MM.1S (cell line): ENCODE data around the gene PLXNA4.

Source experiments
- DNase-seq: peaks from one replicate; pipeline ENCODE4 v3.0.0-alpha.2; 2015
- H2AFZ ChIP-seq: fragments of 300-600 bp; sonication (generic); 2 replicates; pipeline ENCODE4 v1.6.0; 2016; ENCODE audit warnings: antibody characterized with exemption, low read length
- H3F3A ChIP-seq: fragments of 300-600 bp; sonication (generic); 2 replicates; pipeline ENCODE4 v1.6.1; 2016; ENCODE audit warnings: mild to moderate bottlenecking, antibody characterized with exemption, low read length, moderate library complexity, mixed read lengths; ENCODE audit not compliant: insufficient read depth
- H3K27ac ChIP-seq: fragments of 300-600 bp; sonication (generic); 2 replicates; pipeline ENCODE4 v1.5.1; 2016; ENCODE audit warnings: mild to moderate bottlenecking, low read length
- H3K27me3 ChIP-seq: fragments of 300-600 bp; sonication (generic); replicated peaks from 2 replicates; pipeline ENCODE4 v1.6.0; 2016; ENCODE audit warnings: low read length; ENCODE audit not compliant: insufficient read depth
- H3K36me3 ChIP-seq: fragments of 300-600 bp; sonication (generic); replicated peaks from 2 replicates; pipeline ENCODE4 v1.6.1; 2016; ENCODE audit warnings: mild to moderate bottlenecking, low read length, mixed read lengths; ENCODE audit not compliant: insufficient read depth
- H3K4me1 ChIP-seq: fragments of 300-600 bp; sonication (generic); 2 replicates; pipeline ENCODE4 v1.6.1; 2016; ENCODE audit warnings: low read length, mixed read lengths
- H3K4me2 ChIP-seq: fragments of 300-600 bp; sonication (generic); 2 replicates; pipeline ENCODE4 v1.6.0; 2016; ENCODE audit warnings: low read depth, low read length
- H3K4me3 ChIP-seq: fragments of 300-600 bp; sonication (generic); 2 replicates; pipeline ENCODE4 v1.5.1; 2016; ENCODE audit warnings: low read length, mixed read lengths
- H3K79me2 ChIP-seq: fragments of 300-600 bp; sonication (generic); 2 replicates; pipeline ENCODE4 v1.6.1; 2016; ENCODE audit warnings: mixed run types, low read length, mixed read lengths
- H3K9ac ChIP-seq: fragments of 300-600 bp; sonication (generic); 2 replicates; pipeline ENCODE4 v1.6.1; 2016; ENCODE audit warnings: low read length, mixed read lengths
- H3K9me2 ChIP-seq: fragments of 300-600 bp; sonication (generic); replicated peaks from 2 replicates; pipeline ENCODE4 v1.6.1; 2016; ENCODE audit warnings: mild to moderate bottlenecking, low read length, mixed read lengths; ENCODE audit not compliant: insufficient read depth
- H3K9me3 ChIP-seq: fragments of 300-600 bp; sonication (generic); replicated peaks from 2 replicates; pipeline ENCODE4 v1.6.1; 2016; ENCODE audit warnings: mild to moderate bottlenecking, low read length, mixed read lengths; ENCODE audit not compliant: insufficient read depth
- H4K20me1 ChIP-seq: fragments of 300-600 bp; sonication (generic); 2 replicates; pipeline ENCODE4 v1.6.1; 2016; ENCODE audit warnings: mild to moderate bottlenecking, low read length, moderate library complexity, mixed read lengths; ENCODE audit not compliant: insufficient read depth
- EZH2 ChIP-seq: fragments of 300-600 bp; sonication (generic); optimal IDR thresholded peaks from 2 replicates; pipeline ENCODE3; 2017; ENCODE audit warnings: low read depth, mild to moderate bottlenecking, antibody characterized with exemption, low read length, mixed read lengths
- EZH2phosphoT487 ChIP-seq: fragments of 300-600 bp; sonication (generic); IDR thresholded peaks from 2 replicates; pipeline ENCODE4 v1.6.1; 2018; ENCODE audit warnings: antibody characterized with exemption, low read length
- TF ChIP-seq, protein P1 (sequence below): fragments of 300-600 bp; sonication (generic); IDR thresholded peaks from 2 replicates; pipeline ENCODE4 v1.5.1; 2016; ENCODE audit warnings: antibody characterized with exemption, low read length, mixed read lengths

Gene PLXNA4

GRCh38 chr7:132485600-132486273 lies 90.5 kb downstream of the PLXNA4 start:
- Histone ChIP-seq H3K27ac (no peak overlapping the region), H4K20me1 (no peaks in the 10 kb centered on the region), H3K9me3 (no peaks in the 10 kb centered on the region), H3K4me1 (no peaks in the 10 kb centered on the region), H2AFZ (no peak overlapping the region), H3K4me2 (no peak overlapping the region), H3K27me3 (no peaks in the 10 kb centered on the region), H3K36me3 (no peaks in the 10 kb centered on the region), H3K9me2 (no peaks in the 10 kb centered on the region), H3F3A (no peaks in the 10 kb centered on the region), H3K4me3 (no peak overlapping the region), H3K79me2 (no peaks in the 10 kb centered on the region), H3K9ac (no peak overlapping the region)
- DNase-seq: peak; percentile 36
- TF ChIP-seq, protein P1, sequence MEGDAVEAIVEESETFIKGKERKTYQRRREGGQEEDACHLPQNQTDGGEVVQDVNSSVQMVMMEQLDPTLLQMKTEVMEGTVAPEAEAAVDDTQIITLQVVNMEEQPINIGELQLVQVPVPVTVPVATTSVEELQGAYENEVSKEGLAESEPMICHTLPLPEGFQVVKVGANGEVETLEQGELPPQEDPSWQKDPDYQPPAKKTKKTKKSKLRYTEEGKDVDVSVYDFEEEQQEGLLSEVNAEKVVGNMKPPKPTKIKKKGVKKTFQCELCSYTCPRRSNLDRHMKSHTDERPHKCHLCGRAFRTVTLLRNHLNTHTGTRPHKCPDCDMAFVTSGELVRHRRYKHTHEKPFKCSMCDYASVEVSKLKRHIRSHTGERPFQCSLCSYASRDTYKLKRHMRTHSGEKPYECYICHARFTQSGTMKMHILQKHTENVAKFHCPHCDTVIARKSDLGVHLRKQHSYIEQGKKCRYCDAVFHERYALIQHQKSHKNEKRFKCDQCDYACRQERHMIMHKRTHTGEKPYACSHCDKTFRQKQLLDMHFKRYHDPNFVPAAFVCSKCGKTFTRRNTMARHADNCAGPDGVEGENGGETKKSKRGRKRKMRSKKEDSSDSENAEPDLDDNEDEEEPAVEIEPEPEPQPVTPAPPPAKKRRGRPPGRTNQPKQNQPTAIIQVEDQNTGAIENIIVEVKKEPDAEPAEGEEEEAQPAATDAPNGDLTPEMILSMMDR: no peak
- TF ChIP-seq EZH2phosphoT487 (no peak), EZH2 (no peak)

GRCh38 chr7:132485136-132485535 lies 91.1 kb downstream of the PLXNA4 start:
- no peaks in the 10 kb centered on the region for H3K79me2 ChIP-seq
- H3F3A ChIP-seq: no peaks in the 10 kb centered on the region
- H3K9me2 ChIP-seq: no peaks in the 10 kb centered on the region
- H4K20me1 ChIP-seq: no peaks in the 10 kb centered on the region
- no peak overlapping the region for H3K4me3 ChIP-seq
- no peak overlapping the region for H3K4me2 ChIP-seq
- no peak overlapping the region for H2AFZ ChIP-seq
- no peak overlapping the region for H3K27ac ChIP-seq
- H3K27me3 ChIP-seq: no peaks in the 10 kb centered on the region
- no peak for TF ChIP-seq EZH2phosphoT487
- TF ChIP-seq, protein P1: no peak
- no peak for TF ChIP-seq EZH2
- H3K9ac ChIP-seq: no peak overlapping the region
- no peak for DNase-seq
- no peaks in the 10 kb centered on the region for H3K4me1 ChIP-seq
- H3K9me3 ChIP-seq: no peaks in the 10 kb centered on the region
- no peaks in the 10 kb centered on the region for H3K36me3 ChIP-seq

DNA sequence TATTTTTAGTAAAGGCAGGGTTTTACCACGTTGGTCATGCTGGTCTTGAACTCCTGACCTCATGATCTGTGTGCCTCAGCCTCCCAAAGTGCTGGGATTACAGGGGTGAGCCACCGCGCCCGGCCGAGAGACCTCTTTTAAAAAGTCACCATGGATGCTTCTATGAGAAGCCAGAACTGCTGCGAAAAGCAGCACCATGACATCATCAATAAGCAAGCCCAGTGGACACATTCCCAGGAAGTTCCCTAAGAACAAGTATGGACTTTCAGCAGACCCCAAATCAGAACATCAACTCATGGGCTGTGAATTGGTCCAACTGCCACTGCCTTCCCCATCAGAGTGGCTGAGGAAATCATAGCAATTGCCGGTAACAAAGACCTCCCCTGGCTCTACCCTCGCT lies 93.4 kb downstream of the PLXNA4 start:
- no peaks in the 10 kb centered on the region for H3K27me3 ChIP-seq
- H3F3A ChIP-seq: no peaks in the 10 kb centered on the region
- H4K20me1 ChIP-seq: no peaks in the 10 kb centered on the region
- H3K36me3 ChIP-seq: no peaks in the 10 kb centered on the region
- no peak overlapping the region for H2AFZ ChIP-seq
- H3K4me2 ChIP-seq: no peak overlapping the region
- no peaks in the 10 kb centered on the region for H3K9me3 ChIP-seq
- no peak overlapping the region for H3K27ac ChIP-seq
- no peaks in the 10 kb centered on the region for H3K9me2 ChIP-seq
- no peak overlapping the region for H3K9ac ChIP-seq
- TF ChIP-seq, protein P1: no peak
- TF ChIP-seq EZH2phosphoT487 (no peak), EZH2 (no peak)
- no peaks in the 10 kb centered on the region for H3K4me1 ChIP-seq
- DNase-seq: no peak
- no peak overlapping the region for H3K4me3 ChIP-seq
- no peaks in the 10 kb centered on the region for H3K79me2 ChIP-seq
